Esophagus squamous epithelium (tissue), 4 donors: Measurements from ENCODE around the gene NDUFS3.

ENCODE experiments used
- POLR2A ChIP-seq, 4 donors: fragments of 450-650 bp; IDR thresholded peaks; one replicate each; pipeline ENCODE4 v1.6.1; 2017; ENCODE audit warnings: antibody characterized with exemption in 4 of 4, mild to moderate bottlenecking in 4 of 4, moderate library complexity in 3 of 4
- TF ChIP-seq, protein P1 (sequence below), 6 experiments: fragments of 450-650 bp in 4 of 6; fragments of 200-600 bp in 2 of 6; sonication (generic) in 2 of 6; IDR thresholded peaks; one replicate each; pipeline ENCODE4 v1.5.1; 2016 to 2019; ENCODE audit warnings: antibody characterized with exemption in 6 of 6, mild to moderate bottlenecking in 4 of 6, moderate library complexity in 4 of 6

GRCh38 chr11:47560426-47560825 is 18.4 kb upstream of the NDUFS3 start:
- TF ChIP-seq, protein P1, sequence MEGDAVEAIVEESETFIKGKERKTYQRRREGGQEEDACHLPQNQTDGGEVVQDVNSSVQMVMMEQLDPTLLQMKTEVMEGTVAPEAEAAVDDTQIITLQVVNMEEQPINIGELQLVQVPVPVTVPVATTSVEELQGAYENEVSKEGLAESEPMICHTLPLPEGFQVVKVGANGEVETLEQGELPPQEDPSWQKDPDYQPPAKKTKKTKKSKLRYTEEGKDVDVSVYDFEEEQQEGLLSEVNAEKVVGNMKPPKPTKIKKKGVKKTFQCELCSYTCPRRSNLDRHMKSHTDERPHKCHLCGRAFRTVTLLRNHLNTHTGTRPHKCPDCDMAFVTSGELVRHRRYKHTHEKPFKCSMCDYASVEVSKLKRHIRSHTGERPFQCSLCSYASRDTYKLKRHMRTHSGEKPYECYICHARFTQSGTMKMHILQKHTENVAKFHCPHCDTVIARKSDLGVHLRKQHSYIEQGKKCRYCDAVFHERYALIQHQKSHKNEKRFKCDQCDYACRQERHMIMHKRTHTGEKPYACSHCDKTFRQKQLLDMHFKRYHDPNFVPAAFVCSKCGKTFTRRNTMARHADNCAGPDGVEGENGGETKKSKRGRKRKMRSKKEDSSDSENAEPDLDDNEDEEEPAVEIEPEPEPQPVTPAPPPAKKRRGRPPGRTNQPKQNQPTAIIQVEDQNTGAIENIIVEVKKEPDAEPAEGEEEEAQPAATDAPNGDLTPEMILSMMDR (IDR thresholded peaks at IDR 0.05): no peak
- no peak for TF ChIP-seq POLR2A (IDR thresholded peaks at IDR 0.05)
